Retinal pigment epithelial cell (primary cell): ENCODE data around the gene EYS.
A peak's percentile ranks its signal among the peaks of the same experiment; 100 is the strongest.

Source experiments
- DNase-seq: peaks from one replicate; pipeline ENCODE4 v3.0.0-alpha.2; 2010; ENCODE audit warnings: low read depth
- H3K4me3 ChIP-seq: 2 replicates; pipeline ENCODE4 v1.5.1; 2011; ENCODE audit warnings: mild to moderate bottlenecking, low read length, control low read depth, moderate library complexity
- TF ChIP-seq, protein P1 (sequence below): conservative IDR thresholded peaks from 2 replicates; pipeline ENCODE4 v1.5.1; 2011; ENCODE audit warnings: low read depth, low read length, control low read depth, inconsistent platforms

The EYS gene

DNA sequence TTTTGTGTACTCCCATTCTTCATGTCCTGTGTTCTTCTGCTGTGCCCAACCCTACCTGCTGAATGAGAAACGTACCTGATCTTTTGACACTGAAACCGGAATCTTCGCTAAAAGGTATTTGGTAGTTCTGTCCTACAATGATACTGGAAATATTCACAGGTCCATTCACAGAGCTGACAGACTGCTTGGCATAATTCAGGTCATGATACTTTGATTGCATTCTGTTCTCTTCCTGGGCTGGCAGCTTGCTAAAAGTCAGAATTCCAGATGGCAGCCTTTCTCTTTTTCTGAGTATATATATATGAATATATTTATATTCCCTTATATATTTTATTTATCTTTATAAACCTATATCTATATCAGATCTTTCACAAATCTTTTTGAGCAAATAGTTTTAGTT, 1696.4 kb downstream of the EYS start:
- TF ChIP-seq, protein P1, sequence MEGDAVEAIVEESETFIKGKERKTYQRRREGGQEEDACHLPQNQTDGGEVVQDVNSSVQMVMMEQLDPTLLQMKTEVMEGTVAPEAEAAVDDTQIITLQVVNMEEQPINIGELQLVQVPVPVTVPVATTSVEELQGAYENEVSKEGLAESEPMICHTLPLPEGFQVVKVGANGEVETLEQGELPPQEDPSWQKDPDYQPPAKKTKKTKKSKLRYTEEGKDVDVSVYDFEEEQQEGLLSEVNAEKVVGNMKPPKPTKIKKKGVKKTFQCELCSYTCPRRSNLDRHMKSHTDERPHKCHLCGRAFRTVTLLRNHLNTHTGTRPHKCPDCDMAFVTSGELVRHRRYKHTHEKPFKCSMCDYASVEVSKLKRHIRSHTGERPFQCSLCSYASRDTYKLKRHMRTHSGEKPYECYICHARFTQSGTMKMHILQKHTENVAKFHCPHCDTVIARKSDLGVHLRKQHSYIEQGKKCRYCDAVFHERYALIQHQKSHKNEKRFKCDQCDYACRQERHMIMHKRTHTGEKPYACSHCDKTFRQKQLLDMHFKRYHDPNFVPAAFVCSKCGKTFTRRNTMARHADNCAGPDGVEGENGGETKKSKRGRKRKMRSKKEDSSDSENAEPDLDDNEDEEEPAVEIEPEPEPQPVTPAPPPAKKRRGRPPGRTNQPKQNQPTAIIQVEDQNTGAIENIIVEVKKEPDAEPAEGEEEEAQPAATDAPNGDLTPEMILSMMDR, result no peak
- no peak overlapping the region for H3K4me3 ChIP-seq
- no peak for DNase-seq

DNA sequence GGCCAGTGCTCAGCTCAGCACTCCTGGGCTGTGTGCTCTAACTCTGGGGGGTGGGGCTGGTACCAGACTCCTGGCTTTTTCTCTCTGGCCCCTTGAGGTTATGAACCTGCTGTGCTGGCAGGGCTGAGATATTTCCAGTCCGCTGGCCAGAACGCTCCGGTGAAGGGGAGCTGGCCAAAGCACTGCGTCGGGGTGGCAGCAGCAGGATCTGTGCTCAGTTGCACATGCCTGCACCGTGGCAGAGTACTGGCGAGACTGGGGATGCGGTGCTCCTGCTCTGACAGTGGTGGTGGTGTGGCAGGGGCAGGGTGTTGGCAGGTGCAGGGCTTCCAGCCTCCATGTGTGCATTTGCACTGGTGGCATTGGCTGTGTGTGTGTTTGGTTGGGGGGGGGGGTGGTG, 1697.0 kb downstream of the EYS start:
- no peak overlapping the region for H3K4me3 ChIP-seq
- TF ChIP-seq, protein P1, result no peak
- DNase-seq, result no peak

DNA sequence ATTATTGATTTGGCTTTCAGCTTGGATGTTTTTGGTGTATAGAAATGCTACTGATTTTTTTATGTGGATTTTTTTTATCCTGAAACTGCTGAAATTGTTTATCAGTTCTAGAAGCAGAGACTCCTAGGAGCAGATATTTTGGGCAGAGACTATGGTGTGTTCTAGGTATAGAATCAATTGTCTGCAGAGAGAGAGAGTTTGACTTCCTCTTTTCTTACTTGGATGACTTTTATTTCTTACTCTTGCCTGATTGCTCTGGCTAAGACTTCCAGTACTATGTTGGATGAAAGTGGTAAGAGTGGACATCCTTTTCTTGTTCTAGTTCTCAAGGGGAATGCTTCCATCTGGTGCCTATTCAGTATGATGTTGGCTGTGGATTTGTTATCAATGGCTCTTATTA, 1700.8 kb downstream of the EYS start:
- H3K4me3 ChIP-seq, result no peak overlapping the region
- no peak for DNase-seq
- TF ChIP-seq, protein P1, result no peak

DNA sequence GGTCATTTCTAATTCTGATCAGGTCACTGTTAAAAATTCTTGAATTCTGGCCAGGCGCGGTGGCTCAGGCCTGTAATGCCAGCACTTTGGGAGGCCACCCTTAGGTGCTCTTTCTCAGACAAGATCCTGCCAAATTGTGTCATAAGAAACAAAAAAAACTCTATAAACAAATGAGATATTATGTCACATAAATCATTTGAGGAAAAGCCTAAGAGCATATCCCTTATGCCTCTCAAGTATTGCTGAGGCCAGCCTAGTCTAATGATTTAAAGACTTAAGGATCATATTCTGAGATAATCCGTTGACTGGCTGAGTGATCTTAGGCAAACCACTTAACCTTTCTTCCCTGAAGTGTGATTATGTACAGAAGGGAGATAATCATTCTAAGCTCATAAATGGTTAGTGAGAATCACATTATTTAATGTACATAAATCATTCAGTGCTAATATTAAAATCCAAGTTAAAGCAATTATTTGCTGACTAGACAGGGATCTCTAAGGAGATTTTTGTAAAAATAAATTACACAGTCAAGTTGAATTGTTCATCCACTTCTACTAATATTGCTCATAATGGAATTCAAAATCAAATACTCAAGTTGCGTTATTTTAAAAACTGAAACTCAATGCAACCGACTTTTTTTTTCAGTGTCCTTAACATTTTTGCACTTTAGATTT, 1706.1 kb downstream of the EYS start:
- DNase-seq, result peak; percentile 73
- TF ChIP-seq, protein P1, result no peak
- H3K4me3 ChIP-seq, result no peak overlapping the region

DNA sequence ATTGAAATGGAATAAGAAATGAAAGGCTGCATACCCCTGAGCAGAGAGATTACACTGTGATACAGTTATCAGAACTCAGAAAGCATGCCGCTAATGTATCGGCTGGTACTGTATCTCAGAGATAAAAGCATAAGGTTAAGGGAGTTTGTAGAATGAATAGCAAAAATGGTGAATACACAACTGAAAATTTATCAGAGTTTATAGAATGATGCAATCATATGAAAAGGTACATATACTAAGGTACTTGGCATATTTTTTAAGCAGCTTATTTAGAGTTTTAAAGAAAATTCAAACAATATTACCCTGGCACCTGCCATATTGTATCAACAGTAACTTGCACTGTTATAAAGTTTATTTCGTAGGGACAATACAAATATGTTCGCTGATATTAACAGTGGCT, 1707.4 kb downstream of the EYS start:
- no peak for DNase-seq
- TF ChIP-seq, protein P1, result no peak
- H3K4me3 ChIP-seq, result no peak overlapping the region

DNA sequence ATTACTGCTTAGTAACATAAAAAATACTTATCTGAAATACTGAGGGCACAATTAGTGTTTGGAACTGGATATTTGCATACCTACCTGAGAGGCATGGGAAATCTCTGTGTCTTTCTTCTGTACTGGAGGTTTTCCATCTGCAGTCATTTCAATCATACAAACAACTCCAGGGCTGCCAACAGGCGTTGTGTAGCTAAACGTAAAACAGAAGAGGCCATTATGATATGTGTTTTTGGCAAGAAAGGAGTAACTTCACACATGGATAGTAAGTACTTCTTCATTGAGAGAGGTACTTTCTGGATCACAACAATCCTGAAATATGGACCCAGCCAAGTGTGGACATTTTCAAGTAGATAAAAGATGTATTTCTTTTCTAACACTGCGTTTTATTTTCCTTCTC, 1708.0 kb downstream of the EYS start:
- H3K4me3 ChIP-seq, result no peak overlapping the region
- no peak for DNase-seq
- TF ChIP-seq, protein P1, result no peak

DNA sequence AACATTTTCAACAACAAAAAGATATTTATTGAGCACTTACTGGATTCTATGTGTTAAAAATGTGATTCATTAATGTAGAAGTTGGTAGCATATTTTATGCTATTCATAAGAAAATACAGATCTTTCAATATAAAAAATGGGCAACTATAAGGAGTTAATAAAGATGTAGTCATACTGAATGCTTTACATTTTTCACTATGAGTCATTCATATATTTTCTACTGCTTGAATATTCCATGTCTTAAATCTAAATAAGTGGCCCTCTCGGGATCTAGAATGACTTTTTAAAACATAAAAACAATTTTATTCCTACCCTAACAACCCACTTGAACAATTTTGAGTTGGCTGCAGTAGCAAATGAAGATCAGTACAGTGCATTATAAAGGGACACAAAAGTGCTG, 1709.3 kb downstream of the EYS start:
- no peak for DNase-seq
- TF ChIP-seq, protein P1, result no peak

More for the DNA sequence above, 1709.3 kb downstream of the EYS start:
- no peak overlapping the region for H3K4me3 ChIP-seq
